DOHH2 (cell line): ENCODE measurements around the gene ANP32A.

Source experiments
- EZH2phosphoT487 ChIP-seq: fragments of 200-600 bp; sonication (generic); IDR thresholded peaks from 2 replicates; pipeline ENCODE4 v1.6.1; 2017; ENCODE audit warnings: borderline replicate concordance, mild to moderate bottlenecking, antibody characterized with exemption, low read length, moderate library complexity, mixed read lengths
- TF ChIP-seq, protein P1 (sequence below): fragments of 200-600 bp; sonication (generic); IDR thresholded peaks from one replicate; pipeline ENCODE4 v1.5.1; 2014; ENCODE audit warnings: antibody characterized with exemption, mild to moderate bottlenecking, low read depth, low read length; ENCODE audit not compliant: poor library complexity, severe bottlenecking

DNA sequence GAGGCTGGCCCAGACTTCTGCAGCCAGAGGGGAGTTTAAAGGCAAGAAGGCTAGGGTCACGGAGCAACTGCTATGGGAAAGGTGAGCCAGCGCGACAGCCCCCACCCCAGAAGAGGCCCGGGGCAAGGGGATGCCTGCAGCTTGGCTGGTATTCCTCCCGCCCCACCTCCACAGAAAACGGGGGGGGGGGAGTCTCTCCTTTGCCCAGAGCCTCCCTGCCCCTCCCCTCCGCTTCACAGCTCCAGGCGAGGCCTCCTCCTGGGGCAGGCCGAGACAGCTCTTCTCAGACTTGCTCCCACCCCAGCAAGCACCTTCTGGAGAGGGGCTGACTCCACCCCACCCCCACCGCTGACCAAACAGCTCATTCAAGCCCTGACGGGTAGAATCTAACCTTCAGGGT, 13.4 kb downstream of the ANP32A start:
- TF ChIP-seq, protein P1, sequence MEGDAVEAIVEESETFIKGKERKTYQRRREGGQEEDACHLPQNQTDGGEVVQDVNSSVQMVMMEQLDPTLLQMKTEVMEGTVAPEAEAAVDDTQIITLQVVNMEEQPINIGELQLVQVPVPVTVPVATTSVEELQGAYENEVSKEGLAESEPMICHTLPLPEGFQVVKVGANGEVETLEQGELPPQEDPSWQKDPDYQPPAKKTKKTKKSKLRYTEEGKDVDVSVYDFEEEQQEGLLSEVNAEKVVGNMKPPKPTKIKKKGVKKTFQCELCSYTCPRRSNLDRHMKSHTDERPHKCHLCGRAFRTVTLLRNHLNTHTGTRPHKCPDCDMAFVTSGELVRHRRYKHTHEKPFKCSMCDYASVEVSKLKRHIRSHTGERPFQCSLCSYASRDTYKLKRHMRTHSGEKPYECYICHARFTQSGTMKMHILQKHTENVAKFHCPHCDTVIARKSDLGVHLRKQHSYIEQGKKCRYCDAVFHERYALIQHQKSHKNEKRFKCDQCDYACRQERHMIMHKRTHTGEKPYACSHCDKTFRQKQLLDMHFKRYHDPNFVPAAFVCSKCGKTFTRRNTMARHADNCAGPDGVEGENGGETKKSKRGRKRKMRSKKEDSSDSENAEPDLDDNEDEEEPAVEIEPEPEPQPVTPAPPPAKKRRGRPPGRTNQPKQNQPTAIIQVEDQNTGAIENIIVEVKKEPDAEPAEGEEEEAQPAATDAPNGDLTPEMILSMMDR, result no peak
- no peak for TF ChIP-seq EZH2phosphoT487
